SKM-1 treated with dmso at 0.1 percent for 144 hours (cell line): ENCODE results near the gene TTC39B.
"Not testable (repeated sequence)": the region's sequence is repeated elsewhere in the genome, so short reads cannot be mapped to it uniquely, and the experiment has no call there.

Experiments used
- DNase-seq: peaks from one replicate; lab custom pipeline; 2025; ENCODE audit not compliant: unreplicated experiment; lab: John Stamatoyannopoulos, UW

TTC39B gene

GRCh38 chr9:15271403-15271802, 35.6 kb downstream of the TTC39B start:
- no peak for DNase-seq

DNA sequence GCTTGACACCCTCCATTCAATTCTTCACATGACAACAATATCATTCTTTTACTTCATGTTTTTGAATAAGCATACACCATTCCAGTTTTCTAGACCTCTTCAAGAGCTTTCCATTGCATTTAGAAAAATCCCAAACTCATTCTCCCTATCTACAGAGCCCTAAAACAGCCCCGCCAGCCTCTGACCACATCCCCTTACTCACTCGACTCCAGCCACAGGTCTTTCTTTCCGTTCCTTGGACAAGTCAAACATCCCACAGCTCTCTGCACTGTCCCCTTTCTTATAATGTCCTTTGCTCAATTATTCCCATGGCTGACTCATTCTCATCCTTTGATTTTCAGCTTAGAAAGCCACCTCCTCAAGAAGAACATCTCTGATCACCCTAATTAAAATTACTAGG, 38.2 kb downstream of the TTC39B start:
- no peak for DNase-seq

DNA sequence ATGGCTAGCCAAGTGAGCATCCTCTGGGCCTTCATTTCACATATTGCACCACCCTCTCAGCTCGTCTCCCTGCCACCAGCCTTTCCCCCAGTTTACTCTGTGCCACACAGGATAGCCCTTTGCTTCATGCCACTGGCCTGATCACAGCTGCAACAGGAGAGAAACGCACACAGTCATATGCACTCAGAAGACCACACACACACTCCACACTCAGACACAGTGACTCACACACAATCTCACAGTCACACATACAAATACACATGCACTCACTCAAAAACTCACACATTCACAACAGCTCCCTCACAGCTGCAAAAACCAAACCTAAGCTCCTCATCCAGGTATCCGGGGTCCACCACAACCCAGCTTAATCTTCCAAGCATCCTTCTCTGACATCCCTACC, 38.7 kb downstream of the TTC39B start:
- DNase-seq: no peak

- DNase-seq: no peak
Measured at GRCh38 chr9:15264918-15265317, 42.1 kb downstream of the TTC39B start.

GRCh38 chr9:15262581-15262980, 44.4 kb downstream of the TTC39B start:
- DNase-seq: no peak

DNA sequence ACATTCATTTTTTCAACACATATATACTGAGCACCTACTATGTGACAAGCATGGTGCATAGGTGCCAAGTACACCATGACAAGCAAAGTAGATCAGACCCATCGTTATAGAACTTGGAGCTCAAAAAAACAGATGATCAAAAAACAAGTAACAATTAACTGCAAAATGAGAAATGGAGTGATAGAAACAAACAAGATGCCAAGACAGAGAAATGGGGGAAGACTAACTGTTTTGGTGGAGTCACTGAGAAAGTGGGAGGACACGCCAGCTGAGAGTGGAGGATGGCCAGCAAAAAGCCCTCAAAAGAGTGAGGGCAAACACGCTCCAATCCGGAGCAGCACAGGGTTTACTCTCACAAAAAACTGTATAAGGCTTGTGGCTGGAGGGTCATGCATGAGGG, 50.6 kb downstream of the TTC39B start:
- no peak for DNase-seq

DNA sequence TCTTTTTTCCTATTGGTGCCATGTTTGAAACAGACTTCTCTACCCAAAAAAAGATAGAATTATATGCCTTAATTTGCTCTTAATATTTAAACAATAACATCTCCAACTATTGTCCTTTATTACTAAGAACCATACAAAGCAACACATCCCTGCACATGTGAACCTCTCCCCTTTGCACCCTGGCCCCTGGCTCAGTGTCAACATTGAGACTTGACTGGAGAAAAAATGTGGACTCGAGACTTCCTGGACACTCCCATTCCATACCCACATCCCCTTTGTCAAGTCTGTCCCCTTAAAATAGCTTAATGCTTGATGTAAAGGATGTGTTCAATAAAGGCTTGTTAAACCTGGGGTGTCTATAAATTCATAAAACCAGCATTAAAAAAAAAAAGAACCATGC, 53.2 kb downstream of the TTC39B start:
- DNase-seq: no peak

GRCh38 chr9:15253197-15253596, 53.8 kb downstream of the TTC39B start:
- no peak for DNase-seq

DNA sequence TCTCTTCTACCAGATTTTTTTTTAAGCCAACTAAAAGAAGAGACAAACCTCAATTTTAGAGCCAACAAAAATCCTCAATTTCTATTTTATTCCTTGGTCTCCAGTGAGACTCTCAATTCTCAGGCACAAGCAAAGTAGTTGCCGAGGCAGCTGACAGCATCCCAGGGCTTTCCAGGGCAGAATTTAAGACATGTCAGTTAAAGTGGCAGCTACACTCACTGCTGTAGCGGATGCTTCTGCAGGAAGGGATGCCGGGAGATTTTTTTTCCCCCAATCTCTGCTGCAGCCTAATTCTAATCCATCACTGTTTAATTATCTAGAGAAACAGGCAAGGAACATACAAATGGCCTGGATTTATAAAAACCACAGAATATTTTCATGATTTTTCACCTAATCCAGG, 57.0 kb downstream of the TTC39B start:
- DNase-seq: no peak

DNA sequence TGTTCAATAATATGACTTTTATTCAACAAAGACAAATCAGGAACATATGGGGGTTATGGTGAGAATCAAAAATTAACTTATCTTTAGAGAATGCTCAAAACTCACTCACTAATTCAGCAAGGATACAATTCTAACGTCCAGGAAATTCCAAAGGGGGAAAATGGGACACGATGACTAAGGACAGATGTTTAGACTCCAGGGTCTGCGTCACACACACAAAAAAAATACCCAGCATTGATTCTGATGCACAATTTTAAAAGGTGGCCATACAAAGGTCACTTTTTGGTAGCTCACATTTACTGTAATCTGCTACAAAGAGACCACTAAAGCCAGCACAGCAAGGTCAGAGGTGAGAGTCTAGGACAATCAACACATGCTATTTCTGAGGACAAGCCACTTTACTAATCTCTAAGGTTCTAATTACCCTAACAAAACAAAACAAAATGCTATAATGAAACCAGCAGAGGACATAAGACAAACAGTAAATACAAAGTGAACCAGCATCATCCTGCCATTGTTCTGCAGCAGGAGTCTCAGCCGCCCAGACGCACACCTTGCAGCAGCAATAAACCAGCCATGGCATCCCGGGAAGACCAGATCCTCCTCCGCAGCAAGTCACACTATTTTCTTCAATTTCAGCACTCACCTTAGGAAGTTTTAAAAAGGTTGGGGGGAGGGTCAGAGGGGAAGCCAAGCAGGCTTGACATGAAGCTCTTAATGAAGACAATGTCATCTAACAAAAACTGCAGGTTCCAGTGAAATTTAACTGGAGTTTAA, 57.8 kb downstream of the TTC39B start:
- no peak for DNase-seq

DNA sequence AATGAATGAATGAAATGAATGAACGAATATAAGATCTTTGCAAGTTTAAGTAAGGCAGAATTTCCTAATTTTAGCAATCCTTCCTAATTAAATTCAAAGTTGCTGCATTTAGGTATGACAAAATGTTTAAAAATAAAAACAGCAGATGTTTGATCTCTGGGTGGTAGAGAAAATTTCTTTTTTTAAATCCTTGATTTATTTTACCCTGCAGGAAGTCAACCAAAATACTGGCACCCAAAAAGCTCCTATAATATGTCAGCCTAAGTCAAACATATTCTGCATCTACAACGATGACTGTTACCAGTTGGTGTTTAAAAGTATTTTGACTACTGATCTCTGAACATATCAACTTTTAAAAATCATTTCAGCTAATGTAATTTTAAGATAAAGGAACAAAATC, 58.4 kb downstream of the TTC39B start:
- DNase-seq: no peak

DNA sequence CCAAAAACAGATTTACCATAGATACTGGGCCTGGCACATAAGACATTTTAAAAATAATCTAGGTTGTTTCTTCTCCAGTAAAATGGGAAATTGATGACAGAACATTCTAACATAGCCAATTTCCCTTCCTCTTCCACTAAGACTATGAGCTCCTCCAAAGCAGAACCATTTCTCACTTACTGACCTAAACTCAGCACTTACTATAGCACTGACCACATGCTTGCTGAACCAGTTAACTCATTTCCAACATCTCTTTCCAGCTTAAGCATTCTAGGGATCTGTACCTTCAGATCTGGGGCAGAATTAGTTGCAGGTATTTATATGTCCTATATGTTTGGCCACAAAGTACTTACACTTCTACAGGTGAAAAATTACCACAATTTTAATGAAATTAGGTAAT, 58.9 kb downstream of the TTC39B start:
- no peak for DNase-seq

DNA sequence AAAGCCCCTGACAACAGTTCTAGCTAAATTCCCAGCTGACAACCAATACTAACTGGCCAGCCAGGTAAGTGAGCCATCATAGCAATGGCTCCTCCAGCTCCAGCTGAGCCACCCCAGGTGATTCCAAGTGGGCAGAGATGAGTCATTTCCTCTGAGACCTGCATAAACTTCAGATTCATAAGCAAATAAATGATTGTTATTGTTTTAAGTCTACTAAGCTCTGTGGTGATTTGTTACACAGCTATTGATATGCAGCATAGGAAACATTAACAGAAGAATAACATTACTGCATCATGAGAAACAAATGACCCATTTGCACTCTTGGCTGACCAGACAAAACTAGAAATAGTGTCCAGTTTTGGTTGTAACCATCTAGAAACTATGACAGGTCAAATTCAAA, 60.3 kb downstream of the TTC39B start:
- no peak for DNase-seq

- DNase-seq: no peak
Measured at GRCh38 chr9:15246243-15246642, 60.8 kb downstream of the TTC39B start.

- DNase-seq: no peak
Measured at GRCh38 chr9:15244001-15244441, 63.0 kb downstream of the TTC39B start.

- DNase-seq: no peak
Measured at GRCh38 chr9:15243081-15243480, 63.9 kb downstream of the TTC39B start.

DNA sequence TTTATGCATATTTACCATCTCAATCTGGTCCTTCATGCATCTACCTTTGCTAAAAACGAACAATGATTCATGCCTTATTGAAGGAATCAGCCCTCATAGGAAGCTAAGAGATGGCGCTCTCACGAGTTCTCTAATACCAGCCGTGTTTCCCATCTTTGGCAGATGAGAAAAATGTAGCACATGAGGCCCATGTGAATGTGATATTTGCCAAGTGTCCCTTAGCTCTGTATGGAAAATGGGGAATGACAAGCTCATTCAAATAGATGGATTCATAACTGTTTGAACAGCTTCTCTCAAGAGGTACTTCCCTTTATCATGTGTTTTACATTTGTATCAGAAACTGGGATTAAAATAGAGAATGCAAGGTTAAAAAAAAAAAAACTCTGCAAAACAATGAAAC, 66.1 kb downstream of the TTC39B start:
- DNase-seq: no peak

- DNase-seq: no peak
Measured at GRCh38 chr9:15239816-15240215, 67.2 kb downstream of the TTC39B start.

DNA sequence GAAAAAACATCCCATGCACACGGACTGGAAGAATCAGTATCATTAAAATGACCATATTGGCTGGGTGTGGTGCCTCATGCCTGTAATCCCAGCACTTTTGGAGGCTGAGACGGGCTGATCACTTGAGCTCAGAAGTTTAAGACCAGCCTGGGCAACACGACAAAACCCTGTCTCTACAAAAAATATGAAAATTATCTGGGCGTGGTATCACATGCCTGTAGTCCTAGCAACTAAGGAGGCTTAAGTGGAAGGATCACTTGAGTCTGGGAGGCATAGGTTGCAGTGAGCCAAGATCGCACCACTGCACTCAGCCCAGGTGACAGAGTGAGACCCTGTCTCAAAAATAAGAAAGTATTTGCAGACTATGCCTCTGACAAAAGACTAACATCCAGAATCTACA, 68.4 kb downstream of the TTC39B start:
- DNase-seq: no peak

GRCh38 chr9:15235658-15236057, 71.4 kb downstream of the TTC39B start:
- no peak for DNase-seq

GRCh38 chr9:15233941-15234490, 73.0 kb downstream of the TTC39B start:
- DNase-seq: not testable (repeated sequence)

DNA sequence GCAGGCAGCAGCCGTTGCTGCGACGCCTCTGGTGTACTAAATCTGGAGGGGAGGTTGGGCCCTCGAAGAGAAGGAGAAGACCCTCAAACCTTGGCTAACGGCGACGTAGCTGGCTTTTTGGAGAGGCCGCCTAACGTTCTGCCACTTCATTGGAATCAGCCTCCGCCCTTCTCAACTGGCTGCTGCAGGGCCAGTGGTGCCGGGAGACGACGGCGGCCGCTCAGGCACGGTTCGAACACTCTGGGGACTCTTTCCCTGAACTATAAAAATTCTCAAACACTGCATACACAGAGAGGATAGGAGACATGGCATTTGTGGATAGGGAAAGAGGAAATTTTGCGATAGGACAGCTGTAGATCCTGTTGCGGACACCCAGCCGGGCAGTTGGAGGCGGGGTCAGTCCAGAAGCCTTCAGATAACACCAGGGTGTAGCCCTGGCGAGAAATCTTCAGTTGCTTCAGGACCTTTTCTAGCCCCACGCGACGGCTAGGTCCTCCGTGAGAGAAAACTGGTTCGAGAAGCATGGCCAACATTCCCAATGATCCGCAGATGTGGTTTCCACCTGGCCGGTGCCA, 74.2 kb downstream of the TTC39B start:
- DNase-seq: not testable (repeated sequence)
